GM19025 (cell line): ENCODE data around the gene NDUFS4.
"Not testable (repeated sequence)": the region's sequence is repeated elsewhere in the genome, so short reads cannot be mapped to it uniquely, and the experiment has no call there.

Experiments
- ATAC-seq: cut with Tn5 transposase; IDR thresholded peaks from one replicate; pipeline ENCODE4 v1.9.1; 2021; ENCODE audit warnings: mild to moderate bottlenecking, low read depth, moderate library complexity; ENCODE audit not compliant: unreplicated experiment

NDUFS4 gene

DNA sequence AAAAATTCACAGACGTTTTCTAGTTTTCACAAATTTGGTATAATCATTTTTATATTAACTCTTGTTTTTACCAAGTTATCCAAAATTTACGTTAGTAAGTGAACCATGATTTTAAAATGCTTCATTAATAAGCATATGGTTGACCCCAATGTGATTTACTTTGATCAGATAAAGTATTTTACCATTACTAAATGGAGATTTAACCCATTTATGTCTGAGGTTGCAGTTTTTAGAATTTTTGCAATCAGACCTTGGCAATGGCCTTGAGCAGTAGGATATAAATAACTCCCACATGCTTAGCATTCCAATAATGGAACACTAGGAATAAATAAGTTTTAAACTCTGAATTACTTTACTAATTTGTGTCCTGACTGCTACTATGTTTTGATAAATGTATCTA is 84.6 kb downstream of the NDUFS4 start:
- no peak for ATAC-seq

DNA sequence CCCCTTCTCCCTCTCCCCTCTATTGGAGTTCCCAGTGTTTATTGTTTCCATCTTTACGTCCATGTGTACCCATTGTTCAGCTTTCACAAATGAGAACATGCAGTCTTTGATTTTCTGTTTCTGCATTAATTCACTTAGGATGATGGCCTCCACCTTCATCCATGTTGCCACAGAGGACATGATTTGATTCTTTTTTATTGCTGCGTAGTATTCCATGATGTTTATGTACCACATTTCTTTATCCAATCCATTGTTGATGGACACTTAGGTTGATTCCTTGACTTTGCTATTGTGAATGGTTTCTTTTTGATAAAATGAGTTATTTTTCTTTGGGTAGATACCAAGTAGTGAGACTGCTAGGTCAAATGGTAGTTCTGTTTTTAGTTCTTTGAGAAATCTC is 88.9 kb downstream of the NDUFS4 start:
- ATAC-seq = no peak

DNA sequence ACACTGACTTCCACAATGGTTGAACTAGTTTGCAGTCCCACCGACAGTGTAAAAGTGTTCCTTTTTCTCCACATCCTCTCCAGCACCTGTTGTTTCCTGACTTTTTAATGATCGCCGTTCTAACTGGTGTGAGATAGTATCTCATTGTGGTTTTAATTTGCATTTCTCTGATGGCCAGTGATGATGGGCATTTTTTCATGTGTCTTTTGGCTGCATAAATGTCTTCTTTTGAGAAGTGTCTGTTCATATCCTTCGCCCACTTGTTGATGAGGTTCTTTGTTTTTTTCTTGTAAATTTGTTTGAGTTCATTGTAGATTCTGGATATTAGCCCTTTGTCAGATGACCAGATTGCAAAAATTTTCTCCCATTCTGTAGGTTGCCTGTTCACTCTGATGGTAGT is 100.1 kb downstream of the NDUFS4 start:
- not testable (repeated sequence) for ATAC-seq

DNA sequence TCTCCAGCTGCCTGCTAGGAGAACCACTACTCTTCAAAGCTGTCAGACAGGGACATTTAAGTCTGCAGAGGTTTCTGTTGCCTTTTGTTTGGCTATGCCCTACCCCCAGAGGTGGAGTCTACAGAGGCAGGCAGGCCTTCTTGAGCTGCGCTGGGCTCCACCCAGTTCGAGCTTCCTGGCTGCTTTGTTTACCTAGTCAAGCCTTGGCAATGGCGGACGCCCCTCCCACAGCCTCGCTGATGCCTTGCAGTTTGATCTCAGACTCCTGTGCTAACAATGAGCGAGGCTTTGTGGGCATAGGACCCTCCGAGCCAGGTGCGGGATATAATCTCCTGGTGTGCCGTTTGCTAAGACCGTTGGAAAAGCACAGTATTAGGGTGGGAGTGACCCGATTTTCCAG is 104.9 kb downstream of the NDUFS4 start:
- not testable (repeated sequence) for ATAC-seq

DNA sequence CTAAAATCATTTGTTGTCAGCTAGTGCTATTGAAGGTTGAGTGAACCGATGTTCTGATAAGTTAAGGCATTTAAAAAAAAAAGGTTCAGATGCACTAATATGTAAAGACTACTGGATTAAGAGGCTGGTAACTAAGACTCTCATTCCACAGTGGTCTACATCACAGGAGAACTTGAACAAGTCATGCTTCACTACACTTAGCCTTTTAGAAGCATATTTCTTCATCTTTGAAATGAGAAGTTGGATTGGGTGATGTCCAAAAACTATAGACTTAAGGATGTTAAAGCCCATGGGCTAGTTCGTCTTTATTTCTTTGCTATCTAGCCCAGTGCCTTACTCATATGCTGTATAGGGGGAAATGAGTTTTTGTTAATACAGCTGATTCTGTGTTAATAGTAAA is 107.2 kb downstream of the NDUFS4 start:
- no peak for ATAC-seq

DNA sequence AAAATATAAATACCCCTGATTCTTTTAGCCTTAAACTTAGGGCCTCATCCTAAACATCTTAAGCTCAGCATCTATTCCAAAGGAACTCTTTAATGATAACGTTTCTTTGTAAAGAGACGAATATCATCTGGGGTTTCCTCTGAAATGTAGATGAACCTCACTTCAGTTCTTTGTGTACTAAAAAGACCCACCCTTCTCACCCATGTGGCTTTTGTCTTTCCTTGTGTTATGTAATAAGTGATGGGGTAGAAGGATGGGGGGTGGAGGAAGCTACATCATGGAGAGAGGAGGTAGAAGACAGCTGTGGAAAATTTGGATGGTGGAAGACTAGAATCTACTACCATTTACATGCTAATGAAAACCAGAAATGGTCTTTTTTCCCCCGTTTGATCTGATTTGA is 111.0 kb downstream of the NDUFS4 start:
- ATAC-seq = no peak

DNA sequence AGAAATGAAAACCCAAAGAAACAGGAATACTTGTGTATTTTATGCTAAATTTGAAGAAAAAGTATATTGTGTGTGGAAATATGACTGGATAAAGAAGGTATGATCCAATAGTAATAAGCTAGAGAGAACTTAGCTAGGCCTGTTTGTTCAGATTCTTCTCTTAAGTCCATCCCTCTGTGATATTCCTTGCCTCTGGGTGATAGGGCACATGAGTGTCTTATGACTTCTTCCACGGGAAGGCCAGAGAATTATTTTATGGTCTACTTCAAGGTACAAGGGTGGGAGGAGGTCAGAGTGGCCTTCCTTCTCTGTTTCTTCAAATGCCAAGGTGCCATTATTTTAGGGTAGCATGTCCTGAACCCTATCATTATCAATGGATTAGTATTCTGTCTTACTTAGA is 113.7 kb downstream of the NDUFS4 start:
- no peak for ATAC-seq

DNA sequence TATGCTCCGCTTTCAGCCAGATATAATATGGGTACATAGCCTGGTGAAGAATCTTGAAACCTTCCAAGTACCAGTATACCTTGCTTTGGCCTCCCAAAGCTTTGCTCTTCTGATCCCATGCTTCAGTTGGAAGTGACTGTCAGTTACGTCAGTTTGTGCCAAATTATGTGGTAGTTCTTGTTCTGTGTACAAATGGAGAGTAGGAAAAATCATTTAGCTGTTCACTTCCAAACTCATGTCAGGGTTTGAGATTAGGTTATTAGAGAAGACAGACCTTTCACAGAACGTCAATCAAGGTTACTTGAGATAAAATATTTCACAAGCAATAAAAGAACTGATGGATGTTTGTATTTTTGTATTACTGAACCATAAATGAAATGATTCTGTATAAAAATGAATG is 117.2 kb downstream of the NDUFS4 start:
- no peak for ATAC-seq

DNA sequence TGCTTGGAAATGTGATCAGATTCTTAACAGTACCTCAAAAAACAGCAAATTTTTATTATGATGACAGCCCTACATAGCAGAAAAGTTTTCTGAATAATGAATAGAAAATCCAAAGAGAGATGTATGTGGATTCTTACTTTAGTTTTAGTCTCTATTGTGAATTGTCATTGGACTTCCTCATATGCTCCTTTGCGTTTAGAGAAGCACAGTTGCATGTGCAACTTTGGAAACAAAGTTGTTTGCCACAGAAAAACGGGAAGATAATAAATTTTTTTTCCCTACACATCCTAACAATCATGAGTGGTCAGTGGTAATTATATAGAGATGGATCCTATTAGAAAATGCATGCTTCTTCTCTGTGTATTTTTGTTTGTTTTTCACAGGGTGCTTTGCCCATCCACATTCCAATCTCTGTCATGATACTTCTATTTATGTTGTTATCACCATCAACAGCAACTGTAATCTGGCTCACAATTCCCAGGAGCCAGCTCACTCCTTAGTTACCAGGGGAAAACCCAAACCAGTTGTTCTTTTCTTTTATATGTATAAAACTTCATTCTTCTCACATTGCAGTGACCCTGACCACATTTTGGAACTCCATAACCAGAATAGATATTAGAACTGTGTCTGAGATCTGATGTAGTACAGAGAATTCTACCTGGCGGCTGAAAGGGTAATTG is 118.7 kb downstream of the NDUFS4 start:
- no peak for ATAC-seq

DNA sequence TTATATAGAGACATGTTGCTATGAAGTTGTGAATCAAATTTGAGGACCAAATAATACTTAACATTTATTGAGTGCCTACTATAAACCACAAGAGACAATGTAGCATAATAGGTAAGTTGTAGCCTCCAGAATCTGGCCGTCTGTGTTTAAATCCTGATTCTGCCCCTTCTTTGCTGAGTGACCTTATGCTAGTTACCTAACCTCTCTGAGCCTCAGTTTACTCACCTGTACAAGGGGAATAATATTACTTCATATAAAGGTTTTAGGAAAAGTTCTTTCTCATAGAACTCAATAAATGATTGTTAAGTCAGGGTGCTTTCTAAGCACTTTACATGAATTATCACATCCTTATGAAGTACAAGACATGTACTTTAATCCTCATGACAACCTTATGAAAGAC is 120.6 kb downstream of the NDUFS4 start:
- no peak for ATAC-seq

DNA sequence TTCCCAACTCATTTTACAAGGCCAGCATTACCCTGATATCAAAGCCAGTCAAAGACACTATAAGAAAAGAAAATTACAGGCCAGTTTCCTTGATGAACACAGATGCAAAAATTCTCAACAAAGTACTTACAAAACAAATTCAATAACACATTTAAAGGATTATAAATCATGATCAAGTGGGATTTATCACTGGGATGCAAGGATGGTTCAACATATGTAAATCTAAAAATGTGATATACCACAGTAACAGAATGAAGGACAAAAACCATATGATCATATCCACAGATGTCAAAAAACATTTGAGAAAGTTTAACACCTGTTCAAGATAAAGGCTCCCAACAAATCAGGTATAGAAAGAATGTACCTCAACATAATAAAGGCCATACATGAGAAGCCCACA is 130.6 kb downstream of the NDUFS4 start:
- ATAC-seq = no peak

DNA sequence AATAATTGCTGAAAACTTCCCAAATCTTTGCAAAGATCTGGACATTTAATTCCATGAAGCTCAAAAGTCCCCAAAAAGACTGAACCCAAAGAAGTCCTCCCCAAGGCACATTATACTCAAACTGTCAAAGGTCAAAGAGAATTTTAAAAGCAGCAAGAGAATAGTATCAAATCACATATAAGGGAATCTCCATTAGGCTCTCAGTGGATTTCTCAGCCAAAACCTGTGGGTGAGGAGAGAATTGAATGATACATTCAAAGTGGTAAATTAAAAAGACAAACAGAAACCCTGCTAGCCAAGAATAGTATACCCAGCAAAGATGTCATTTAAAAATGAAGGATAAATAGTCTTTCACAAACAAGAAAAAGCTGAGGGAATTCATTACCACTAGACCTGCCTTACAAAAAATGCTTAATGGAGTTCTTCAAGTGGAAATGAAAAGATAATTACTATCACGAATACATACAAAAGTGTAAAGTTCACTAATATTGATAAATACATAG is 134.1 kb downstream of the NDUFS4 start:
- no peak for ATAC-seq

DNA sequence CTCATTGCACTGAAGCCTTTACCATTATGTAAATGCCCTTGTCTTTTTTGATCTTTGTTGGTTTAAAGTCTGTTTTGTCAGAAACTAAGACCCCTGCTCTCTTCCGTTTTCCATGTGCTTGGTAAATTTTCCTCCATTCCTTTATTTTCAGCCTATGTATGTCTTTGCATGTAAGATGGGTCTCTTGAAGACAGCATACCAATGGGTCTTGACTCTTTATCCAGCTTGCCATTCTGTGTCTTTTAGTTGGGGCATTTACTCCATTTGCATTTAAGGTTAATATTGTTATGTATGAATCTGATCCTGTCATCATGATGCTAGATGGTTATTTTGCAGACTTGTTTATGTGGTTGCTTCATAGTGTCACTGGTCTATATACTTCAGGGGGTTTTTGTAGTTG is 150.0 kb downstream of the NDUFS4 start:
- ATAC-seq = not testable (repeated sequence)

DNA sequence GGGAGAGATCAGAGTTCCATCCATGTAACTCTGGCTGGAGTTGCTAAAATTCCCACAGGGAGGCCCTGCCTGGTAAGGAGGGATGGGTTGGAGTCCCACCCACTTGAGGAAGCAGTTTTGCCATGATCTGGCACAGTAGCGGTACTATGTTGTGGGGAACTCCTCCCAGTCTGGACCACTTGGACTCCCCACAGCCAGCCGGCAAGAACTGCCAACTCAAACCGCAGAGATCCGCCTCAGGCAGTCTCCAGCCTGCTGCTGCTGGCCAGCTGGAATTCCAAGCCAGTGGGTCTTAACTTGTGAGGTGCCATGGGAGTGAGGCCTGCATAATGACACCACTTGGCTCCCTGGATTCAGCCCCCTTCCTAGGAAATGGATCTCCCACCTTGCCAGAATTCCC is 151.9 kb downstream of the NDUFS4 start:
- ATAC-seq = no peak

DNA sequence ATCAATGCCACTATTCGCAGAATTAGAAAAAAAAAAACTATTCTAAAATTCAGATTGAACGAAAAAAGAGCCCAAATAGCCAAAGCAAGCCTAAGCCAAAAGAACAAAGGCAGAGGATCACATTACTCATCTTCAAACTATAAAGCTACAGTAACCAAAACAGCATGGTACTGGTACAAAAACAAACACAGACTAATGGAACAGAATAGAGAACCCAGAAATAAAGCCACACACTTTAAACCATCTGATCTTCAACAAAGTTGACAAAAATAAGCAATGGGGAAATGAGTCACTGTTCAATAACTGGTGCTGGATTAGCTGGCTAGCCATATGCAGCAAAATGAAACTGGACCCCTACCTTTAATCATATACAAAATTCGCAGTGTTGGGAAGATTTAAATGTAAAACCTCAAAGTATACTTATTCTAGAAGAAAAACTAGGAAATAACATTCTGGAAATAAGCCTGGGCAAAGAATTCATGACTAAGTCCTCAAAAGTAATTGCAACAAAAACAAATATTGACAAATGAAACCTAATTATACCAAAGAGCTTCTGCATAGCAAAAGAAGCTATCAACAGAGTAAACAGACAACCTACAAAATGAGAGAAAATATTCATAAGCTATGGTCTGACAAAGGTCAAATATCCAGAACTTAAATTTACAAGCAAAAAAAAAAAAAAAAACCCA is 153.7 kb downstream of the NDUFS4 start:
- ATAC-seq = no peak

DNA sequence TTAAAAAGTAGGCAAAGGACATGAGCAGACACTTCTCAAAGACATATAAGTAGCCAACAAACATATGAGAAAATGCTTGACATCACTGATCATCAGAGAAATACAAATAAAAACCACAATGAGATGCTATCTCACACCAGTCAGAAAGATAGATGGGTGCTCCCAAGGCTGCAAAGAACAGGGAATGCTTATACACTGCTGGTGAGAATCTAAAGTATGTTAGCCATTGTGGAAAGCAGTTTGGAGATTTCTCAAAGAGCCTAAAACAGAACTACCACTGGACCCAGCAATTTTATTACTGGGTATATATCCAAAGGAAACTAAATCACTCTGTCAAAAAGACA is 154.2 kb downstream of the NDUFS4 start:
- ATAC-seq = no peak

DNA sequence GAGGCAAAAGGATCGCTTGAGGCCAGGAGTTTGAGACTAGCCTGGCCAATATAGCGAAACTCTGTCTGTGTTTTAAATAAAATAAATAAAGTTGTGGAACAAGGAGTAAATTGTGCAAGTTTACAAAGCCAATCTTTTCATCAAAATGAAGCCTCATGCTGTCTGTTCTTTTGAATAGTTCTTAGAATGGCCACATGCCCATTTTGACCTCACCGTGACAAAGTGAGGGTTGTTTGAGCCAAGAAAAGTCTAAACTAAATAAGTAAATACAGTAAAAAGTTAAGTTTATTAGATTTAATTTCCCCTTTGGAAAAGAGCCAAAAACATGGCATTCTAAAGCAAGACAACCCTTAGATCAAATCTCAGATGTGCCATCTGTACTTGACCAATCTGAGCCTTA is 165.7 kb downstream of the NDUFS4 start:
- ATAC-seq = no peak

DNA sequence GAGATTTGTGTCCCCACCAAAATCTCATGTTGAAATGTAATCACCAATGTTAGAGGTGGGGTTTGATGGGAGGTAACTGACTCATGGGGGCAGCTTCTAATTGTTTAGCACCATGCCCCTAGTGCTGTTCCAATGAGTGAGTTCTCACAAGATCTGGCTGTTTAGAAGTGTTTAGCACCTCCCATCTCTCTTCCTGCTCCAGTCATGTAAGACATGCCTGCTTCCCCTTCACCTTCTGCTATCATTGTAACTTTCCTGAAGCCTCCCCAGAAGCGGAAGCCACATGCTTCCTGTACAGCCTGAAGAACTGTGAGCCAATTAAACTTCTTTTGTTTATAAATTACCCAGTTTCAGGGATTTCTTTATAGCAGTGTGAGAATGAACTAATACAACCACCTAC is 170.5 kb downstream of the NDUFS4 start:
- ATAC-seq = no peak
